Measurements from ENCODE around the gene LIPG.
"Not testable (repeated sequence)": the region's sequence is repeated elsewhere in the genome, so short reads cannot be mapped to it uniquely, and the experiment has no call there.

LIPG gene

DNA sequence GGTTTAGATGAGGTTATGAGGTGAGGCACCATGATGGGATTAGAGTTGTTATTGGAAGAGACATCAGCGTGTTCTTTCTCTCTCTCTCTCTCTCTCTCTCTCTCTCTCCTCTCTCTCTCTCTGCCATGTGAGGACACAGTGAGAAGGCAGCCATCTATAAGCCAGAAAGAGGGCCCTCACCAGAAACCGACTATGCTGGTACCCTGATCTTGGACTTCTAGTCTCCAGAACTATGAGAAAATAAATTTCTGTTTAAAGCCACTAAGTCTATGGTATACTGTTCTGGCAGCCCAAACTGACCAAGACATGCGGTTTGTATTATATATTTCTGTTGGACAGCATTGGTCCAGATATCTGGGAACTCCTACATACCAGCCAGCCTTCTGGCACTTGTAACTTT lies 3.5 kb upstream of the LIPG start:
- ATAC-seq (replicated peaks) = no peak
- no peak overlapping the region for H3K4me3 Mint-ChIP-seq
- H3K9me3 Mint-ChIP-seq = no peaks in the 10 kb centered on the region

DNA sequence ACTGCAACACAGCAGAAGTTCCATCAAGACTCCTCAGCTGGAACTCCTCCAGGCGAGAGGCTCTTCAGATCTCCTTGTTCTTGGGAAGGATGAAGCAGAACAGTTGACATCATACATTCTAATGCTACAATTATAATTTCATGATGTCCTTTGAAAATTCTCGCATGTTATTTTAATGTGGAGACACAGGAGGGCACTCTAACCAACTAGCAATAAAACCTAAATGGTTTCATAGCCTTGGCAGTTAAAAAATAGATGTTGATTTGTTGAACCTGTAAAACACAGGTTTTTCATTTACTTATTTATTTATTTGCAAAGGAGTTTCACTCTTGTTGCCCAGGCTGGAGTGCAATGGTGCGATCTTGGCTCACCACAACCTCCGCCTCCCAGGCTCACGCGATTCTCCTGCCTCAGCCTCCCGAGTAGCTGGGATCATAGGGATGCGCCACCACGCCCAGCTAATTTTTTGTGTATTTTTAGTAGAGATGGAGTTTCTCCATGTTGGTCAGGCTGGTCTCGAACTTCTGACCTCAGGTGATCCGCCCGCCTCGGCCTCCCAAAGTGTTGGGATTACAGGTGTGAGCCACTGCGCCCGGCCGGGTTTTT lies 2.4 kb upstream of the LIPG start:
- peaks cover 51 to 71% of the 10 kb centered on the region in 2 donors for H3K27me3 Mint-ChIP-seq
- H3K36me3 Mint-ChIP-seq (ENCODE audit: insufficient read depth) = not testable (repeated sequence)

More for the DNA sequence above, 3.5 kb upstream of the LIPG start:
- Mint-ChIP-seq H3K27ac (no peak overlapping the region), H3K27me3 (peaks cover 51 to 71% of the 10 kb centered on the region in 2 donors), H3K4me1 (ENCODE audit: low read depth in 2 of 2) (peaks cover 18 to 25% of the 10 kb centered on the region in 2 donors), H3K36me3 (ENCODE audit: insufficient read depth) (no peaks in the 10 kb centered on the region)
- no peak for DNase-seq

DNA sequence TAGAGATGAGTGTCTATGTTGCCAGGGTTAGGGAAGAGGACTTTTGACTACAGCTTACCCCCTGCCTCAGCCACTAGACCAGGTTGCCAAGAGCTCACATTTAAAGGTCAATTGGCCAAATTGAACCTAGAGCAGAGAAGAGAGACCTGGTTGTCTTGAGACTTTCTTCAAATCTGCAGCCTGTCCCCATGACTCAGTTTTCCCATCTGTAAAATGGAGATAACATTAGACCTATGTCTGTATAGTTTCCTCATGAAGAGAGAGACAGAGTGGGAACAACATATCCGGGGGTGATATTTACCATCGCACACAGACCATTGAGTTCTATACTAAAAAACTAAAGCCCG lies 1.6 kb upstream of the LIPG start:
- Mint-ChIP-seq H3K27ac (no peak overlapping the region), H3K27me3 (peaks cover 52 to 71% of the 10 kb centered on the region in 2 donors), H3K36me3 (ENCODE audit: insufficient read depth) (no peaks in the 10 kb centered on the region), H3K4me1 (ENCODE audit: low read depth in 2 of 2) (peaks cover 18 to 25% of the 10 kb centered on the region in 2 donors), H3K4me3 (peak overlapping the region; percentile 83 to 90), H3K9me3 (no peaks in the 10 kb centered on the region)
- no peak for ATAC-seq (replicated peaks)
- DNase-seq = no peak

More for the DNA sequence above, 2.4 kb upstream of the LIPG start:
- not testable (repeated sequence) for ATAC-seq (replicated peaks); H3K27ac Mint-ChIP-seq; DNase-seq; H3K4me3 Mint-ChIP-seq; H3K9me3 Mint-ChIP-seq
- H3K4me1 Mint-ChIP-seq (ENCODE audit: low read depth in 2 of 2) = peaks cover 18 to 25% of the 10 kb centered on the region in 2 donors

DNA sequence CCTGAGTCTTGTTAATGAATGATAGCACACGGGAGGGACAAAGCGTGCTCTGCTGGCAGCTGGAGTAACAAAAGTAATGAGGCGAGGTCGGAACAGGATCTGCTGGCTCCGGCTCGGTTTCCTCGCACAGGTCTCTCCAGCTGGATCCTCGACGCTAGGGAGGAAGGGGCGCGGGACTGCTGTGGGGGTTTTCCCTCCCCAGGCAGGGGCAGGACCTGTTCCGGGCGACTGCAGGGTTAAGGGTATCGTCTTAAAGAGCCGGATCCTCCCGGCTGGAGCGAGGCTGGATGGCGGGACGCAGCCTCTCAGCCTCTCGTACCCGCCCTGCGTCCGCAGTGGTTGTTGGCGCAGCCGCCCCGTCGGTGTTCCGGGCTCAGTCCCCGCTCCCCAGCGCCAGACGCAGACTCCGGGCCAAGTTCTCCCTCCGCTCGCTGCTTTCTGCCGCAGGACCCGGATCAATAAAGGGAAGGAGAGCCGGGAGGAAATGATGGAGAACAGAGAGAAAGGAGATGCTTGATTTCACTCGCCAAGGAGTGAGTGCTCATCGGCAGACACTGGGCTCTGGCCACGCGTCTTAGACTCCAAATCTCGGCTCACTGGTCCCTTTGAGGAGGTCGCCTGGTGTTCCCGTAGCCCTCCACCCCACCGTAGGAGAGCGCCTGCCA lies 1.1 kb upstream of the LIPG start:
- Mint-ChIP-seq H3K27me3 (peaks cover 56 to 75% of the 10 kb centered on the region in 2 donors), H3K36me3 (ENCODE audit: insufficient read depth) (no peaks in the 10 kb centered on the region), H3K27ac (peak overlapping the region in 1 of 2 donors; percentile 13), H3K9me3 (no peaks in the 10 kb centered on the region), H3K4me3 (peak overlapping the region; percentile 83 to 90), H3K4me1 (ENCODE audit: low read depth in 2 of 2) (peaks cover 18 to 25% of the 10 kb centered on the region in 2 donors)
- ATAC-seq (replicated peaks) (no peak), DNase-seq (peak in 1 of 3 experiments; percentile 7)

DNA sequence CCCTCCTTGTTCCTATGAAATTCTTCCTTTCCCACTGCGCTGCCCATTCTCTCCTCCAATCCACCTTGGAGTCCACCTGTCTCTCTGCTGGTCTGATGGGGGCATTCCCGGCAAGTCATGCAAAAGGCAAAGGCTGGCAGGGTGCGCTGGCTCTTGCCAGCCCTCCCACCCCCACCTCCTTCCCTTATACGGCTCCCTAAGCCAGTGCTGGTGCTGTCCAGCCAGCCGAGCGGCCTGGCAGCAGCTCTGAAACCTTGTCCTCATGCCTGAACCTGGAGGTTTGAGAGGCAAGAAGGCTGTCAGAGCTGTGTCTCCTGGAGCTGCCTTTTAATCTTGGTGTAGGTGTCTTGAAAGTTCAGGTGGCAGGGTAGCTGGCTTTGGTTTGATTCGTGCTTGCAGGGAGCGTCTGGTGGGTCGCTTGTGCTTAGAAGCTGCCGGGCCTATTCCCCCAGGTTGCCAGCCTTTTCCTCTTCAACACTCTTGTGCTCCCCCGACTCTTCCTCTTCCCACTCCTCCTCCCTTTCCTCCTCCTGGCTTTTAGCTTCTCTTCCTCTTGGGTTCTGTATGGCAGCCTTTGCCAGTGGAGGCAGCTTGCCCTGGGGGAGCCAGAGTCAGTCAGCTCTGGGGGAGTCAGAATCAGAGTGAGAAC lies 748 bp downstream of the LIPG start:
- DNase-seq (no peak), ATAC-seq (replicated peaks) (no peak)
- no peaks in the 10 kb centered on the region for H3K36me3 Mint-ChIP-seq (ENCODE audit: insufficient read depth)
- peak overlapping the region; percentile 83 to 90 for H3K4me3 Mint-ChIP-seq
- no peaks in the 10 kb centered on the region for H3K9me3 Mint-ChIP-seq
- H3K4me1 Mint-ChIP-seq (ENCODE audit: low read depth in 2 of 2) = peaks cover 18 to 25% of the 10 kb centered on the region in 2 donors
- peaks cover 70 to 92% of the 10 kb centered on the region in 2 donors for H3K27me3 Mint-ChIP-seq
- H3K27ac Mint-ChIP-seq = peak overlapping the region in 1 of 2 donors; percentile 30

DNA sequence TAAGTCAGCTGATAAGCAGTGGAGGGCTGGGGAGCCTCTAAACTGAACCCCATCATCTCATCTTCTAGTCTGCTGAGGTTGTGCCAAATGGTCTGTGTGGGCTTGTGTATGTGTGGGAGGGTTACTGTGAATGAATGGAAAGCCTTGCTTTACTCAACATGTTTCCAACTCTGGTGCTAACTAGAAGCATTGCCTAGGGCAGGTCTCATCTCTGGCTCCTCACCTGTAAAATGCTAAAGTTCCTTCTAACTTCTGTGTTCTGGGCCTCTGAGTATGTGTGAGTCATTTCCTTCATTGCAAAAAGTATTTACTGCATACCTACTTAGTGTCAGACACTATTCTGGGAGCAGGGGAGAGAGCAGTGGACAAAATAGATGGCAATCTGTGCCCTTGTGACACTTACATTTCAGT lies 1.3 kb downstream of the LIPG start:
- H3K4me3 Mint-ChIP-seq = peak overlapping the region; percentile 83 to 90
- ATAC-seq (replicated peaks) (no peak), DNase-seq (no peak)
- H3K27ac Mint-ChIP-seq = peak overlapping the region in 1 of 2 donors; percentile 30
- H3K27me3 Mint-ChIP-seq = peaks cover 70 to 92% of the 10 kb centered on the region in 2 donors
- H3K36me3 Mint-ChIP-seq (ENCODE audit: insufficient read depth) = no peaks in the 10 kb centered on the region
- no peaks in the 10 kb centered on the region for H3K9me3 Mint-ChIP-seq
- peaks cover 18 to 25% of the 10 kb centered on the region in 2 donors for H3K4me1 Mint-ChIP-seq (ENCODE audit: low read depth in 2 of 2)

DNA sequence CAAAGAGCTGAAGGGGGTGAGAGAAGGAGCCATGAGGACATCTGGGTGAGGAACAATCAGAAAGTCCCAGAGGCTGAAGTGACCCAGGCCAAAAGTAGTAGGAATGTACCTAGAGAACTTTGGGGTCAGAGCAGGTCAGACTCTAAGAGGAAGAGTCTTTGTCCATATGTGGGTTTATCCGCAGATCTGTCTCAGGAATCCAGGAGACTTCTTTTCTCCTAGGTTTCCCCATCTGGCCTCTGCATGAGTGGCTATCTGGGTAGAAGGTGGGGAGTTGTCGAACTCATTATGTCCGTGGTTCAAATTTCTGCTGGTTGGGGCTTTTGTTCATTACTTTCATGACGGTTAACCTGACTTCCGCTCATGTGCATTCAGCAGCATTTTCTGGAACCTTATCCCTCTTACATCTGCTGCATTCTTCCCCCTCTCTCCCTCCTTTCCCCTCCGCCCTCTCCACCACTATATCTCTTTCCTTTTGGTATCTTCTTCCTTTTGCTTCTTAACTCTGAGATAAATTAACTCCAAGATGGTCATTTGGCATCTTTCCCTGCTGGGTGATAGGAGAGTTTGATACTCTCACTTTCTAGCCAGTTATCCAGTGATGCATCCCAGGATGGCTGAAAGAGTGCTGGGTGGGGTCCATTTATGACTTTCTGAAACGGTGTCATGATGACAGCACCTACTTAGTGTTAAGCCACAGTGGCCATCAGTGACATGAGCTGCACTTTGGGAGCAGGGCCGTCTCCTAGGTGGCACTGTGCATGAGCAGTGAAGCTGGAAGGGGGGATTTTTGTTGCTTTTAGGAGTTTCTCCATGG lies 2.1 kb downstream of the LIPG start:
- Mint-ChIP-seq H3K4me1 (ENCODE audit: low read depth in 2 of 2) (peaks cover 18 to 25% of the 10 kb centered on the region in 2 donors), H3K9me3 (no peaks in the 10 kb centered on the region), H3K4me3 (no peak overlapping the region), H3K27me3 (peaks cover 70 to 89% of the 10 kb centered on the region in 2 donors), H3K27ac (no peak overlapping the region), H3K36me3 (ENCODE audit: insufficient read depth) (peaks cover 3% of the 10 kb centered on the region)
- DNase-seq = no peak
- ATAC-seq (replicated peaks) = no peak

DNA sequence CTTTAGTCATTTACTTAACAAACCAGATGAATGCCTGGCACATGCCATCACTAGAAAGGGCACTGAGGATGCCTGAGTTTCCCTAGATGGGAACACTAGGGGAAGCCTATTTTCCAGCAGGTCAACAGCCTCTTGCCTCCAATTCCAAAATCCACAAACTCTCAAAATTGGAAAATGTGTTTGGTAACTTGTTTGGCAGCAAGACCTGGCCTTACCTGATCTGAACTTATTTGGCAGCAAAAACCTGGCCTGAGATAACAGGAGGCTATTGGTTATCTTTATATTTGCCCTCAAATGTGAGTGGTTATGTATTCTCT lies 2.6 kb downstream of the LIPG start:
- Mint-ChIP-seq H3K4me1 (ENCODE audit: low read depth in 2 of 2) (peaks cover 18 to 25% of the 10 kb centered on the region in 2 donors), H3K27ac (no peak overlapping the region), H3K9me3 (no peaks in the 10 kb centered on the region), H3K4me3 (no peak overlapping the region), H3K36me3 (ENCODE audit: insufficient read depth) (peaks cover 3% of the 10 kb centered on the region), H3K27me3 (peaks cover 70 to 90% of the 10 kb centered on the region in 2 donors)
- DNase-seq (no peak), ATAC-seq (replicated peaks) (no peak)

DNA sequence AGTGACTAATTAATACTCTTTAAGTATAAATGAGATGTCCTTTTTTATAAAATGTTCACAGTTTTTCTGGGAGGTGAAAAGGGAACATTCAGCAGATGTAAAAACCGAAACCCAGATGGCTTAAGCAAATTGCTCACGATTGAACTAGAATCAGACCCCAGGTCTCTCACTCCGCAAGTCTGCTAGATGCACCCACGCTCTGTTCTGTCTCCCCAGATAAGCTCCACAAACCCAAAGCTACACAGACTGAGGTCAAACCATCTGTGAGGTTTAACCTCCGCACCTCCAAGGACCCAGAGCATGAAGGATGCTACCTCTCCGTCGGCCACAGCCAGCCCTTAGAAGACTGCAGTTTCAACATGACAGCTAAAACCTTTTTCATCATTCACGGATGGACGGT lies 3.2 kb downstream of the LIPG start:
- no peak for DNase-seq
- Mint-ChIP-seq H3K36me3 (ENCODE audit: insufficient read depth) (peaks cover 3% of the 10 kb centered on the region), H3K9me3 (no peaks in the 10 kb centered on the region), H3K27ac (no peak overlapping the region), H3K4me1 (ENCODE audit: low read depth in 2 of 2) (peaks cover 18 to 25% of the 10 kb centered on the region in 2 donors), H3K4me3 (no peak overlapping the region), H3K27me3 (peaks cover 68 to 87% of the 10 kb centered on the region in 2 donors)
- ATAC-seq (replicated peaks) = no peak

DNA sequence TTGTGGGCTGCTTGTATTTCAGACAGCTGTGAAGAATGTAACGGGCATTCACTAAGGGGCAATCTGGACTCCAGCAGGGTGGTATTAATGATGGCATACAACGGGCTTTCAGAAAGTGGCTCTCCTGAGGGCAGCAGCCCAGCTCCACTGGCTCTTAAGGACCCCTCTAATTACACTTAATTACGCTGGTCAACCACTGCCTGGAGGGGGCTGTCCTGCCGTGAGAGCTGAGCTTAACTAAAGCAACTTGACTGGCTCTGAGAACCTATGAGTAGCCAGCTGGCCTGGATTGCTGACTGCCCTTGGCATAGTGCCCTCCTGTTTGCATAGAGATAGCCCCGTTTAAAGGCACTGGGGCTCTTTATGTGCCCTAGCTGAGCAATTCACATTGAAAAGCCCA lies 3.8 kb downstream of the LIPG start:
- H3K4me1 Mint-ChIP-seq (ENCODE audit: low read depth in 2 of 2) = peaks cover 18 to 21% of the 10 kb centered on the region in 2 donors
- ATAC-seq (replicated peaks) = no peak

DNA sequence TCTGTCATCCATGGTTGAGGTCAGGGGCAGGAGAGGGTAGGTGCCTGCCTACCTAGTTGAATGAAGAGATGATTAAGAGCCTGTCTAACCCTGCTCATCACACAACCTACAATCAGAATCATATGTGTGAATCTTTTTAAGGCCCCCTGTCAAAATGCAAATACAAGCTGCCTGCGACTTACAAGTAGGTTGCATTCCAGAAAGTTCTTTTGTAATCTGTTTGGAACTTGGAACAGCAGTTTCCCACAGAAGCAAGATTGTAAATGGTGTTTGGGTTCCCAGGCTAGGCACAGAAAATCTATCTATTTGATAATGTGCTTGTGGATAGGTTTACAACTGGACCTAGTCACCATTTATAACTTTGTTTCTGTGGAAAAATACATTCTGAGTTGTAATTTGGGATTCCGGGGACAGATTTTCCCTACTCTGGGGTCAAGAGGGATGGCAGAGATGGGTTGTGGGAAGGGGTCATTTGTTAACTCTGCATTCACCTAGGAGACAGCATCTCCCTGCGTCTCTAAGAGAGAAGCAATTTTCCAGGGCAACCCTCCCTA lies 4.4 kb downstream of the LIPG start:
- Mint-ChIP-seq H3K27me3 (peaks cover 56 to 76% of the 10 kb centered on the region in 2 donors), H3K36me3 (ENCODE audit: insufficient read depth) (peaks cover 3% of the 10 kb centered on the region), H3K9me3 (no peaks in the 10 kb centered on the region), H3K4me3 (no peak overlapping the region), H3K4me1 (ENCODE audit: low read depth in 2 of 2) (peaks cover 13 to 14% of the 10 kb centered on the region in 2 donors), H3K27ac (no peak overlapping the region)
- no peak for DNase-seq
- no peak for ATAC-seq (replicated peaks)

More for the DNA sequence above, 3.8 kb downstream of the LIPG start:
- Mint-ChIP-seq H3K36me3 (ENCODE audit: insufficient read depth) (peaks cover 3% of the 10 kb centered on the region), H3K27me3 (peaks cover 62 to 82% of the 10 kb centered on the region in 2 donors), H3K9me3 (no peaks in the 10 kb centered on the region), H3K27ac (no peak overlapping the region), H3K4me3 (no peak overlapping the region)
- no peak for DNase-seq

DNA sequence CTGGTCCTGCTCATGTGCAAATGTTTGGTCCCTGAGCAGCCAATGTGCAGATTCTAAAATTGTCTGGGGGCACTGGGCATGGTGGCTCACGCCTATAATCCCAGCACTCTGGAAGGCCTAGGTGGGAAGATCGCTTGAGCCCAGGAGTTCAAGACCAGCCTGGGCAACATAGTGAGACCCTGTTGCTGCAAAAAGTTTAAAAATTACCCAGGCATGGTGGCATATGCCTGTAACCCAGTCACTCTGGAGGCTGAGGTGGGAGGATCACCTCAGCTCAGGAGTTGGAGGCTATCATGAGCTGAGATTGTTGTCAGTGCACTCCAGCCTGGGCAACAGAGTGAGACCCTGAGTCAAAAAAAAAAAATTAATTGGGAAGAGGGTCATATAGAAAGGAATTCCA lies 5.1 kb downstream of the LIPG start:
- no peaks in the 10 kb centered on the region for H3K9me3 Mint-ChIP-seq
- no peak overlapping the region for H3K27ac Mint-ChIP-seq
- no peak overlapping the region for H3K4me3 Mint-ChIP-seq
- no peak for ATAC-seq (replicated peaks)
- peaks cover 3% of the 10 kb centered on the region for H3K36me3 Mint-ChIP-seq (ENCODE audit: insufficient read depth)
- DNase-seq = no peak
- H3K27me3 Mint-ChIP-seq = peaks cover 49 to 75% of the 10 kb centered on the region in 2 donors
- peaks cover 10% of the 10 kb centered on the region in 2 donors for H3K4me1 Mint-ChIP-seq (ENCODE audit: low read depth in 2 of 2)

DNA sequence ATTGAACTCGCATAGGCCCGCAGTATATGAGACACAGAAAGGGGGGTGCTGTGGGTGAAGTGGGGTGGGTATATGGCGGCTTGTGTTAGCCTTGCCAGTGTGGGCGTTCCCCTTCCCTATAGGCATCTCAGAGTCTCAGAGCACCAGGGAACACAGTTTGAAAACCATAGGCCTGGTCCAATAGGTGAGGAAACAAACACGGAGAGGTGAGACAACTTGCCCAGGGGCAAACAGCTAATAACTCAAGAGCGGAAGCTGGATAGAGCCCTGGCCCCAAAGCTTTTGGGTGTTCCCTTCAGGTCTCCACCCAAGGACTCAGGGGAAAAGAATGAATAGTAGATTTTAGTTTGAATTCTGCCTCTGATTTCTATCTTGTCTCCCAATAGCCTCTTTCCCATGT lies 7.9 kb downstream of the LIPG start:
- Mint-ChIP-seq H3K27me3 (peaks cover 23 to 48% of the 10 kb centered on the region in 2 donors), H3K9me3 (no peaks in the 10 kb centered on the region), H3K36me3 (ENCODE audit: insufficient read depth) (peaks cover 3% of the 10 kb centered on the region), H3K4me3 (no peak overlapping the region), H3K27ac (no peak overlapping the region), H3K4me1 (ENCODE audit: low read depth in 2 of 2) (no peaks in the 10 kb centered on the region)
- DNase-seq (no peak), ATAC-seq (replicated peaks) (no peak)

Measured in effector memory CD8-positive, alpha-beta T cell (primary cell).